Measurements from ENCODE around the gene CDC42EP4.
"Not testable (repeated sequence)": the region's sequence is repeated elsewhere in the genome, so short reads cannot be mapped to it uniquely, and the experiment has no call there.

CDC42EP4 gene

DNA sequence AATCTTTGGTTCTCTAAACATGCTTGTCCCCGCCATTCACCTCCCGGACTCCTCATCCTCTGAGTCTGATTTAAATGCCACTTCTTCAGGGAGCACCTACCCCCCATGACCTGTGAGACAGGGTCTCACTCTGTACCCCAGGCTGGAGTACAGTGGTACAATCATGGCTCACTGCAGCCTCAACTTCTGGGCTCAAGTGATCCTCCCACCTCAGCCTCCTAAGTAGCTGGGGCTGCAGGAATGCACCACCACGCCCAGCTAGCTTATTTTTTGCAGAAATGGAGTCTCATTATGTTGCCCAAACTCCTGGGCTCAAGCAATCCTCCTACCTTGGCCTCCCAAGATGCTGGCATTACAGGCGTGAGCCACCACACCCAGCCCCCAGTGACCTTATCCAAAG, 37.3 kb downstream of the CDC42EP4 start:
- DNase-seq, result no peak

DNA sequence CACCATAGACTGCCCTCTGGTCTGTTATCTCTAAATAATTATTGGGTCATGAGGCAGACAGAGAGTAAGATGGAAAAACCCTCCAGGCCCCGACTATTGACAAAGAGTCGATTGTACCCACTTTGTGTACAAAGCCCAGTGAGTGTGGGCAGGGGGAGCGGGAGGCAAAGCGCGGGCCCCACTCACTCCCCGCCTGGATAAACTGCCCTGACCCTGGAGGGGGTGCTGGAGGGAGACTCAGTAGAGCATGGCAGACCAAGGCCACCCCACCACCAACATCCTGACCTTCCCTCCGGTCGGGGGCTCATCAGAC, 38.9 kb downstream of the CDC42EP4 start:
- DNase-seq, result no peak

- no peak for DNase-seq
Measured at GRCh38 chr17:73271072-73271471, 40.7 kb downstream of the CDC42EP4 start.

DNA sequence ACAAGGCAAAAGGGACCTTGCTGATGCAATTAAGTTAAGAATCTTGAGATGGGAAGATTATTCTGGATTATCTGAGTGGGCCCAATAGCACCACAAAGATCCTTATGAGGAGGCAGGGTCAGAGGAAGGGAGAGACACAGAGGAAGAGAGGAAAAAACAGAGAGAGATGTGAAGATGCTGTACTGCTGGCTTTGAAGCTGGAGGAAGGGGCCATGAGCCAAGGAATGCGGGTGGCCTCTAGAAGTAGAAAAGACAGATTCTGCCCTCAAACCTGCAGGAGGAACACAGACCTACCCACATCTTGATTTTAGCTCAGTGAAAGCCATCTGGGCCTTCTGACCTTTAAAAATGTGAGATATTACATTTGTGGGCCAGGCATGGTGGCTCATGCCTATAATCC, 42.0 kb downstream of the CDC42EP4 start:
- no peak for DNase-seq

- DNase-seq, result no peak
Measured at GRCh38 chr17:73269329-73269615, 42.5 kb downstream of the CDC42EP4 start.

- DNase-seq, result no peak
Measured at GRCh38 chr17:73268582-73269328, 43.0 kb downstream of the CDC42EP4 start.

DNA sequence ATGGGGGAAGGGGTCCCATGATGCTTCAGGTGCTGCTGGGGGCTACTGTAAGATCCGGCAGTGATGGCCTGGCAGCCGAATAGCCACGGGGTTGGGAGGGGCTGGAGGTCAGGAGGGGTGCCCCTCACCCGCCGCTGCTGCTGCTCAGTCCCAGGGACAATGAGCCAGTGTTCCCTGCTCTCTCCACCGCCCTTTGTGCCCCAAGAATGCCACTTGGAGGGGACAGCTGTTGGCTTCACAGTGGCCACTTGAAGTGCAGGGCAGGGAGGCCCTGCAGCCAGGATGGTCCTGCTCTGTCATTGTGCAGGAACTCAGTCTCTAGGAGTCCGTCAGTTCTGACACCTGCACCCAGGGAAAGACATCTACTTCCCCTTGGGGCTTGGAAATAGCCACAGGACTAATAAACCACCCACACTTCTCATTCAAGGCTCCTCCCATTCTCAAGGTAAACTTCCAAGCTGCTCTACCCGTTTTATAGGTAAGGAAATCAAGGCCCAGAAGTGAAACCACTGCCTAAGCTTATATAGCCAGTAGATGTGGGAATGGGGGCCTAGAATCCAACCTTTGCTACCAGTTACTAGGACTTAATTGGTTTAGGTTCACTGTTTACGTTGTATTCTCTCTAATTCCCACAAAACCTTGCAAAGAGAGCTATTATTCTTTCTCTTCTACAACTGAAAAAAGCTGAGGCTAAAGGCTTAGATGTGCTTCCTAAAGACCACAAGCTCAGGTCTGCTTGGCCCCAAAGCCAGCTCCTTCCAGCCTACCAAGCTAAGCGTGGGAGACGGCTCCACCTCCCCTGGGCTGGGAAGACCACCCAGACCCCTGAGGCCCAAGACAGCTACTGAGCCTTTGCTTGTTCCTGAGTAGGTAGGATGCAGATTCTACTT, 43.9 kb downstream of the CDC42EP4 start:
- no peak for DNase-seq

DNA sequence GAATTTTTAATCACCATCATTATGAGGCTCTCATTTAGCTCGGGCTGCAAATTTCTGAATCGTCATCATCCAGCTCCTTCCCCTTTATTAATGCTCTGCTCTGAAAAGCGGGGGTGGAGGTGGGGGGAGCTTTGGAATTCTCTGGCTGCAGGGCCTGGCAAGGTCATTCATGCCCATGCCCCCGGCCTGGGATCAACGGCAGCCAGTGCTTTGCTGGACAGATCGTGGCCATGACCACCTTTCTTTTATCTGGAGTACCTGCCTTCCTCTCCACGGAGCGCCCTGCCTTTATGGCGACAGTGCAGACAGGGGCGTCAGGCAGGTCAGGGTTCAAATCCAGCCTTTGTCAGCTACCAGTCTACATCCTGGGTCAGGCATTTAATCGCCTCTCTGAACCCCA, 45.0 kb downstream of the CDC42EP4 start:
- DNase-seq, result no peak

DNA sequence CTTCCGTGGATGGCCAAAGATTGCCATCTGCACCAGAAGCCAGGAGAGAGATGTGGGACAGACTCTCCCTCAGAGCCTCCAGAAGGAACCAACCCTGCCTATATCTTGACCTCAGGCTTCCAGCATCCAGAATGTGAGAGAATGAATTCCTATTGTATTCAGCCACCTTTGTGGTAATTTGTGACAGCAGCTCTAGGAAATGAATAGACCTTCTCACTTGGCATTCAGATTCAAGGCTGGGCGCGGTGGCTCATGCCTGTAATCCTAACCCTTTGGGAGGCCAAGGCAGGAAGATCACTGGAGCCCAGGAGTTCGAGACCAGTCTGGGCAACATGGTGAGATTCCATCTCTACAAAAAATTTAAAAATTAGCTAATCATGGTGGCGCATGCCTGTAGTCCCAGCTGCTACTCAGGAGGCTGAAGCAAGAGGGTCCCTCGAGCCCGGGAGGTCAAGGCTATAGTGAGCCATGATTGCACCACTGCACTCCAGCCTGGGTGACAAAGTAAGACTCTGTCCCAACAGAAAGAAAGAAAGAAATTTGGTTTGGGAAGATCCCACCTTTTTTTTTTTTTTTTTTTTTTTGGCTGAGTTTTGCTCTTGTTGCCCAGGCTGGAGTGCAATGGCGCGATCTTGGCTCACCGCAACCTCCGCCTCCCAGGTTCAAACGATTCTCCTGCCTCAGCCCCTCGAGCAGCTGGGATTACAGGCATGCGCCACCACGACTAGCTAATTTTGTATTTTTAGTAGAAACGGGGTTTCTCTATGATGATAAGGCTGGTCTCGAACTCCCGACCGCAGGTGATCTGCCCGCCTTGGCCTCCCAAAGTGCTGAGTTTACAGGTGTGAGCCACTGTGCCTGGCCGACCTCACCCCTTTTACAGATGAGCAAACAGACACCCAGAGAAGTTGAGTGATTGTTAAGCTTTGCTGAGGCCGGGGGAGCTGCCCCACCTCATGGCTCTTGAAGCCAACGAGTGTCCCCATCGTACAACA, 45.9 kb downstream of the CDC42EP4 start:
- DNase-seq, result no peak

DNA sequence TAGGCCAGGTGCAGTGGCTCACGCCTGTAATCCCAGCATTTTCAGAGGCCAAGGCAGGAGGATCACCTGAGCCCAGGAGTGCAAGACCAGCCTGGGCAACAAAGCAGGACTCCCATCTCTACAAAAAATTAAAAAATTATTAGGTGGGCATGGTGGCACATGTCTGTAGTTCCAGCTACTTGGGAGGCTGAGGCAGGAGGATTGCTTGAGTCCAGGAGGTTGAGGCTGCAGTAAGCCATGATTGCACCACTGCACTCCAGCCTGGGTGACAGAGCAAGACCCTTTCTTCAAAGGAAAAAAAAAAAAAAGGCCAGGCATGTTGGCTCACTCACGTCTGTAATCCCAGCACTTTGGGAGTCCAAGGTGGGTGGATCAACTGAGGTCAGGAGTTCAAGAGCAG, 47.4 kb downstream of the CDC42EP4 start:
- DNase-seq, result not testable (repeated sequence)

DNA sequence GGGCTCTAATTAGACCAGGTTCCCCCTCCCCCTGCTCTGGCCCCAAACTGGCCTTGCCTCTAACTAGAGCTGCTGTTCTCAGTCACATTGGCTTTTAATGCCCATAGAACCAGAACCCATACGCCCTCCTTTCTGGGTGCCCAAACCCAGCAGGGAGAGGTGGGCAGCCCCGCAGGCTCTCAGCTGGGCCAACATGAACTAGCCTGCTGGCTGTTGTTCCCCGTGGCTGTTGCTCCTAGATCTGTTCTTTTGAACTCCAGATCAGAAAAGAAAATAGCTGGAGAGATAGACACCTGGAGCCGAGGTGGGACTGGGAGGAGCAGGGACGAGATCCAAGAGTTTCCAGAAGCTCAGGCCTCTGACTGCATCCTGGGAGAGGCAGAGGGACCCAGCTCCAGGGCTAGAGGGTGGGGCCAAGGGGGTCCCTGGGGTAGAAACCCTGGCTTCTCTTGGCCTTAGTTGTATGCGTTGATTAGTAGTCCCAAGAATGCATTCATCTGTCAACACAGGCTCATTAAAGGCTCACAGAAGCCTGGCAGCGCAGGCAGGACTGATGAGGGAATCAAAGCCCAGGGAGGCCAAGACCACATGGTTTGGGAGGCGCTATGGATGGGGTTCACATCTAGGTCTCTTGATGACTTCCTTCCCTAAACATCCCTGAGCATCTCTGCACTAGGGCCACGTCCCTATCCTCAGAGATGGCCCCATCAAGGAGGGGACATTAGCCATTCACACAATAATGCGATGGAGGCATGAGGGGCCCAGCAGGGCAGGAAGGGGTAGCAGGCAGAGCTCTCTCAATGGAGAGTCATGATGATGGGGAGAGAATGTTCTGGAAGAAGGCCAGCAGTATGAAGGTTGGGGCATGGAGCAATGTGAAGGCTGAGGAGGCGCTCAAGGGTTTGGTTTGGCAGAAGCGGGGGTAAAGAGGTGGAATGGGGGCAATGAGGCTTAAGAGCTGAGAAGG, 48.8 kb downstream of the CDC42EP4 start:
- no peak for DNase-seq

- DNase-seq, result no peak
Measured at GRCh38 chr17:73261952-73262675, 49.7 kb downstream of the CDC42EP4 start.

DNA sequence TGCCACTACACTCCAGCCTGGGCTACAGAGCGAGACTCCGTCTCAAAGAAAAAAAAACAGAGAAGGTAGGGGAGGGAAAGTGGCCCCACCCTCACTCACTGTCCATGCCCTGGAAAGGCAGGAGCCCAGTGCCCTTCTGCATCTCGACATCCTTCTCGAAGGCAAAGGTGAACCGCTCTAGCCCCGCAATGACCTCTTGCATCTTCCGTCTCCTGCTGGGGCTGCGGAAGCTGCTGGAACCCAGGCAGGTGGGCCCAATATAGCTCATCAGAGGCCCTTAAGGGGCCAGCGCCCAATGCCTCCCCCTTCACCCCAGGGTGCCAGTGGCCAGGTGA, 50.2 kb downstream of the CDC42EP4 start, which contains the start of gene CPSF4L:
Gene CPSF4L, minus strand, starts transcription at position 264 of the 335 bp plus-strand sequence. Its CDS starts 62 bp downstream, at position 202.
- DNase-seq, result no peak

DNA sequence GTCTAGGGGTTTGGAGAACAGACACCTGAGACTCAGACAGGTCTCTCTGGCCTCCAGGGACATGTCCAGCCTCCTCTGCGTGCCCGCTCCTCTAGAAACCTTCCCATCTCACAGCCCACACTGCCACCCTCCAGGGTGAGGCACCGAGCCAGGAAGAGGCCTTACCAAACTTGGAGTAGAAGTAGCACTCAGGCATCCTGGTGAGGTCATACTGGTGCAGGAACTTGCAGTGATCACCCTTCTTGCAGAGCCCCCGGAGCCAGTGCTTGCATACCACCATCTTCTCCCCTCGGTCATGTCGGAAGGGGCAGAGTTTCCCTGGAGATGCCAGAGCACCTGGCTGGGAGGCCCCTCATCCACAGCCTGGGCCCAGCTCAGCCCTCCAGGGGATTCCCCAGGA, 54.3 kb downstream of the CDC42EP4 start:
- DNase-seq, result no peak

- DNase-seq, result no peak
Measured at GRCh38 chr17:73256220-73256619, 55.6 kb downstream of the CDC42EP4 start.

- peak; percentile 79 for DNase-seq
Measured at GRCh38 chr17:73255671-73256181, 56.1 kb downstream of the CDC42EP4 start.

- DNase-seq, result no peak
Measured at GRCh38 chr17:73251871-73252270, 59.9 kb downstream of the CDC42EP4 start.

GRCh38 chr17:73250851-73251640, 60.8 kb downstream of the CDC42EP4 start:
- no peak for DNase-seq

GRCh38 chr17:73249700-73250099, 62.1 kb downstream of the CDC42EP4 start:
- DNase-seq, result no peak

DNA sequence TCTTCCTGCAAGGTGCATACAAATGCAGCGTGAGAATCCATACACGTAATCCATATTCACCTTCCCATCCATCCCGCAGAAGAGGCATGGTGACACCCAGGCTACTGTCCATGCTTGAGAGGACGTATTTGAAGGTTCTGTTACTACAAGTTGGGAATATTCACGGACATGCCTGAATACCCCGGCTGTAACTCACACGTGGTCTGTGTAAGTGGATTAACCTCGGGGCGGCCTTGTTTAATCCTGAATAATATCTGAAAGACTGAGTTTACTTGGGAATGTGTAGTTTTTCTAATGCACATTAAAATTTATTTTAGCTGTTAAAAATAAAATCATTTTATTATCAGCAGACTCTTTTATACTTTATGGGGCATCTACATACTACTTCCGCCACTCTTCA, 63.3 kb downstream of the CDC42EP4 start:
- DNase-seq, result no peak

Data from stimulated activated CD8-positive, alpha-beta memory T cell treated with anti-CD3 and anti-CD28 coated beads, Interleukin-4, amount 100 ng/mL, for 48 hours (primary cell).